ENCODE measurements around the gene HFM1.

GRCh38 chr1:91224878-91225277, 179.8 kb downstream of the HFM1 start:
- no peak for TF ChIP-seq CTCF (IDR thresholded peaks at IDR 0.05; ENCODE audit: low read depth, low read length, poor library complexity, severe bottlenecking)
- TF ChIP-seq EZH2phosphoT487 (IDR thresholded peaks at IDR 0.05; ENCODE audit: borderline replicate concordance, low read length) = no peak

Measured in DOHH2 (cell line).